HEK293 (cell line): ENCODE results near the gene IQGAP3.

Experiments
- CTCF ChIA-PET: fragments of 350-600 bp; formaldehyde crosslinking; extraction: SDS; loops from one replicate; lab custom pipeline; 2021; ENCODE audit warnings: antibody characterized with exemption; lab: Yijun Ruan, JAX
- POLR2A ChIA-PET: fragments of 300-600 bp; formaldehyde crosslinking; extraction: SDS; loops from one replicate; lab custom pipeline; 2020; ENCODE audit warnings: antibody characterized with exemption, inconsistent platforms; lab: Yijun Ruan, JAX
- H3K27ac ChIP-seq: fragments of 200-500 bp; sonication (Bioruptor generic); 2 replicates; pipeline ENCODE4 v1.5.1; 2014; ENCODE audit warnings: low read depth, low read length, control low read depth, inconsistent platforms; ENCODE audit errors: extremely low read depth
- H3K36me3 ChIP-seq, 2 experiments: fragments of 200-500 bp in 1 of 2; sonication (Bioruptor generic) in 1 of 2; 1 replicate in 1 of 2; 2 replicates in 1 of 2; pipeline ENCODE4 v1.5.1; 2014 to 2017; ENCODE audit warnings: inconsistent platforms in 2 of 2, low read length in 2 of 2; ENCODE audit not compliant: control insufficient read depth in 2 of 2, insufficient read depth in 1 of 2
- H3K4me1 ChIP-seq: fragments of 200-500 bp; sonication (Bioruptor generic); 2 replicates; pipeline ENCODE4 v1.5.1; 2014; ENCODE audit warnings: mild to moderate bottlenecking, low read length, inconsistent platforms; ENCODE audit not compliant: control insufficient read depth, insufficient read depth
- H3K4me3 ChIP-seq: 2 replicates; pipeline ENCODE4 v1.5.1; 2011; ENCODE audit warnings: low read depth, mild to moderate bottlenecking, control low read depth, low read length, moderate library complexity
- H3K9me3 ChIP-seq: fragments of 200-500 bp; sonication (Bioruptor generic); 2 replicates; pipeline ENCODE4 v1.5.1; 2014; ENCODE audit warnings: low read depth, low read length, inconsistent platforms; ENCODE audit not compliant: control insufficient read depth, insufficient read depth
- GLIS2 ChIP-seq: fragments of 450-650 bp; formaldehyde crosslinking; IDR thresholded peaks from 2 replicates; pipeline ENCODE4 v1.5.1; 2016; ENCODE audit warnings: missing biosample characterization, missing genetic modification characterization
- HOXD13 ChIP-seq: sonication (generic); formaldehyde crosslinking; IDR thresholded peaks from 2 replicates; pipeline ENCODE4 v1.8.0; 2022; ENCODE audit warnings: missing genetic modification reagents, borderline replicate concordance
- IKZF3 ChIP-seq: fragments of 450-650 bp; IDR thresholded peaks from 2 replicates; pipeline ENCODE4 v1.5.0; 2018; ENCODE audit warnings: missing biosample characterization, mild to moderate bottlenecking, missing genetic modification characterization, moderate library complexity
- SCRT2 ChIP-seq: fragments of 450-650 bp; formaldehyde crosslinking; IDR thresholded peaks from 2 replicates; pipeline ENCODE4 v1.5.1; 2016; ENCODE audit warnings: missing biosample characterization, missing genetic modification characterization
- SETDB1 ChIP-seq: IDR thresholded peaks from one replicate; pipeline ENCODE4 v1.6.1; 2017; ENCODE audit warnings: mild to moderate bottlenecking, low read length, moderate library complexity, mixed read lengths; ENCODE audit not compliant: insufficient read length
- SP2 ChIP-seq: fragments of 450-650 bp; formaldehyde crosslinking; IDR thresholded peaks from 2 replicates; pipeline ENCODE4 v1.5.1; 2016; ENCODE audit warnings: missing biosample characterization, missing genetic modification characterization
- ZBTB21 ChIP-seq: fragments of 450-650 bp; formaldehyde crosslinking; IDR thresholded peaks from 2 replicates; pipeline ENCODE4 v1.5.1; 2017; ENCODE audit warnings: missing biosample characterization, missing genetic modification characterization
- ZBTB6 ChIP-seq: fragments of 450-650 bp; formaldehyde crosslinking; IDR thresholded peaks from 2 replicates; pipeline ENCODE4 v1.5.1; 2017; ENCODE audit warnings: missing biosample characterization, missing genetic modification characterization
- ZNF112 ChIP-seq: fragments of 450-650 bp; formaldehyde crosslinking; IDR thresholded peaks from 2 replicates; pipeline ENCODE4 v1.5.0; 2017; ENCODE audit warnings: missing biosample characterization, missing genetic modification characterization
- ZNF174 ChIP-seq: fragments of 450-650 bp; formaldehyde crosslinking; IDR thresholded peaks from 2 replicates; pipeline ENCODE4 v1.5.0; 2017; ENCODE audit warnings: missing biosample characterization, mild to moderate bottlenecking, missing genetic modification characterization
- ZNF175 ChIP-seq: fragments of 450-650 bp; formaldehyde crosslinking; IDR thresholded peaks from 2 replicates; pipeline ENCODE4 v1.5.1; 2016; ENCODE audit warnings: missing biosample characterization, missing genetic modification characterization
- ZNF211 ChIP-seq: fragments of 450-650 bp; formaldehyde crosslinking; IDR thresholded peaks from 2 replicates; pipeline ENCODE4 v1.5.1; 2016; ENCODE audit warnings: low read depth, missing biosample characterization, missing genetic modification characterization
- ZNF311 ChIP-seq: fragments of 450-650 bp; formaldehyde crosslinking; IDR thresholded peaks from 2 replicates; pipeline ENCODE4 v1.5.1; 2017; ENCODE audit warnings: missing biosample characterization, missing genetic modification characterization, borderline replicate concordance
- ZNF48 ChIP-seq: fragments of 450-650 bp; formaldehyde crosslinking; IDR thresholded peaks from 2 replicates; pipeline ENCODE4 v1.5.1; 2016; ENCODE audit warnings: missing biosample characterization, missing genetic modification characterization
- ZNF548 ChIP-seq: fragments of 450-650 bp; formaldehyde crosslinking; IDR thresholded peaks from 2 replicates; pipeline ENCODE4 v1.5.1; 2016; ENCODE audit warnings: missing biosample characterization, missing genetic modification characterization
- ZNF600 ChIP-seq: fragments of 450-650 bp; formaldehyde crosslinking; IDR thresholded peaks from 2 replicates; pipeline ENCODE4 v1.5.1; 2016; ENCODE audit warnings: missing biosample characterization, missing genetic modification characterization
- ZNF623 ChIP-seq: fragments of 450-650 bp; formaldehyde crosslinking; IDR thresholded peaks from 2 replicates; pipeline ENCODE4 v1.5.1; 2016; ENCODE audit warnings: missing biosample characterization, missing genetic modification characterization
- ZNF654 ChIP-seq: fragments of 450-650 bp; formaldehyde crosslinking; IDR thresholded peaks from 2 replicates; pipeline ENCODE4 v1.5.1; 2016; ENCODE audit warnings: low read depth, missing biosample characterization, missing genetic modification characterization
- ZNF837 ChIP-seq: fragments of 450-650 bp; formaldehyde crosslinking; IDR thresholded peaks from 2 replicates; pipeline ENCODE4 v1.5.1; 2016; ENCODE audit warnings: missing biosample characterization, missing genetic modification characterization
- TF ChIP-seq, protein P1 (sequence below): fragments of 450-650 bp; formaldehyde crosslinking; IDR thresholded peaks from 2 replicates; pipeline ENCODE4 v1.5.1; 2016; ENCODE audit warnings: missing biosample characterization, missing genetic modification characterization
- TF ChIP-seq, protein P2 (sequence below): fragments of 450-650 bp; formaldehyde crosslinking; IDR thresholded peaks from 2 replicates; pipeline ENCODE4 v1.5.1; 2017; ENCODE audit warnings: missing biosample characterization, missing genetic modification characterization
- TF ChIP-seq, protein P3 (sequence below): fragments of 450-650 bp; formaldehyde crosslinking; IDR thresholded peaks from 2 replicates; pipeline ENCODE4 v1.5.1; 2016; ENCODE audit warnings: missing biosample characterization, missing genetic modification characterization

The IQGAP3 gene

GRCh38 chr1:156489166-156489934 lies 83.0 kb downstream of the IQGAP3 start (continued):
- 0 out of 2 replicates have a peak, but pooled peaks have one; percentile 24 for TF ChIP-seq ZBTB6 (tag by site-specific recombination)
- TF ChIP-seq, protein P1, sequence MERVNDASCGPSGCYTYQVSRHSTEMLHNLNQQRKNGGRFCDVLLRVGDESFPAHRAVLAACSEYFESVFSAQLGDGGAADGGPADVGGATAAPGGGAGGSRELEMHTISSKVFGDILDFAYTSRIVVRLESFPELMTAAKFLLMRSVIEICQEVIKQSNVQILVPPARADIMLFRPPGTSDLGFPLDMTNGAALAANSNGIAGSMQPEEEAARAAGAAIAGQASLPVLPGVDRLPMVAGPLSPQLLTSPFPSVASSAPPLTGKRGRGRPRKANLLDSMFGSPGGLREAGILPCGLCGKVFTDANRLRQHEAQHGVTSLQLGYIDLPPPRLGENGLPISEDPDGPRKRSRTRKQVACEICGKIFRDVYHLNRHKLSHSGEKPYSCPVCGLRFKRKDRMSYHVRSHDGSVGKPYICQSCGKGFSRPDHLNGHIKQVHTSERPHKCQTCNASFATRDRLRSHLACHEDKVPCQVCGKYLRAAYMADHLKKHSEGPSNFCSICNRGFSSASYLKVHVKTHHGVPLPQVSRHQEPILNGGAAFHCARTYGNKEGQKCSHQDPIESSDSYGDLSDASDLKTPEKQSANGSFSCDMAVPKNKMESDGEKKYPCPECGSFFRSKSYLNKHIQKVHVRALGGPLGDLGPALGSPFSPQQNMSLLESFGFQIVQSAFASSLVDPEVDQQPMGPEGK (tag by site-specific recombination) = peak; percentile 12; the same call in 1 of the 2 replicates
- no peak for TF ChIP-seq ZNF623 (tag by site-specific recombination)
- TF ChIP-seq SCRT2 (tag by site-specific recombination) = peak; percentile 27; the same call in 1 of the 2 replicates
- no peak for TF ChIP-seq ZNF48 (tag by site-specific recombination)
- peak; percentile 41; the same call in 1 of the 2 replicates for TF ChIP-seq IKZF3 (tag by site-specific recombination)
- TF ChIP-seq GLIS2 (tag by site-specific recombination) = no peak
- TF ChIP-seq SETDB1 = no peak
- TF ChIP-seq ZNF311 = no peak
- TF ChIP-seq, all 188 proteins: peak for 11

DNA sequence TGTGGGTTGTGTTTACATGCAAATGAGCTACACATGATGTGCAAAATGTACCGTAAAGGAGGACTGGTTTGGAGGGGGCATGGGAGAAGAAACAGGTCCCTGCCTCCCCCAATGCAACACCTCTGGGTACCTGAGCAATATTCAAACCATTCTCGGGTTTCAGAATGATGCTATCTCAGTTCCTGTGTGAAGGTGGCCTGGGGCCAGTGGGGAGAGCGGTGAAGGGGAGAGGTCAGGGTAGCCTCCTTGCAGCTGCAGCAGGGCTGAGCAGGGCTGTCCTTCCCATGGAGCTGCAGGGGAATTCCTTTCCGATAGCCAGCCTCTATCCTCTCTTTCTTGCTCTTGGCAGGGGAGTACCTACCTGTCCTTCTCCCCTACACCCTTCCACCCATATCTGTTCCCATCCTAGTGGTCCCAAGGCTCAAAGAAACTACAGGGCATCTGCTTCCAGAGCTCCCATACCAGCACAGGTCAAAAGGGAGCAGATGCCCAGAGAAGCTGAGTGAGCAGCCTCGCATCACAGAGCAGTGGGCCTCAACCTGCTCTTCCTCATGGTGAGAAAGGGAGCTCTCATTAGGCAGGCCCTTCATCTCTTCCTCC lies 83.7 kb downstream of the IQGAP3 start:
- ChIA-PET POLR2A (interaction anchor here (1.6 to 1.7 kb wide), 2 partner anchors 10 to 13 kb away, joined by 5 to 6 read pairs; no protein-coding TSS in a partner anchor), CTCF (interaction anchor here (0.6 to 1.1 kb wide), 5 partner anchors 23 to 276 kb away, joined by 3 read pairs; no protein-coding TSS in a partner anchor)
- TF ChIP-seq ZNF837 = no peak
- TF ChIP-seq, protein P2, sequence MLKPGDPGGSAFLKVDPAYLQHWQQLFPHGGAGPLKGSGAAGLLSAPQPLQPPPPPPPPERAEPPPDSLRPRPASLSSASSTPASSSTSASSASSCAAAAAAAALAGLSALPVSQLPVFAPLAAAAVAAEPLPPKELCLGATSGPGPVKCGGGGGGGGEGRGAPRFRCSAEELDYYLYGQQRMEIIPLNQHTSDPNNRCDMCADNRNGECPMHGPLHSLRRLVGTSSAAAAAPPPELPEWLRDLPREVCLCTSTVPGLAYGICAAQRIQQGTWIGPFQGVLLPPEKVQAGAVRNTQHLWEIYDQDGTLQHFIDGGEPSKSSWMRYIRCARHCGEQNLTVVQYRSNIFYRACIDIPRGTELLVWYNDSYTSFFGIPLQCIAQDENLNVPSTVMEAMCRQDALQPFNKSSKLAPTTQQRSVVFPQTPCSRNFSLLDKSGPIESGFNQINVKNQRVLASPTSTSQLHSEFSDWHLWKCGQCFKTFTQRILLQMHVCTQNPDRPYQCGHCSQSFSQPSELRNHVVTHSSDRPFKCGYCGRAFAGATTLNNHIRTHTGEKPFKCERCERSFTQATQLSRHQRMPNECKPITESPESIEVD = no peak
- TF ChIP-seq ZNF548 (tag by site-specific recombination) = no peak
- TF ChIP-seq ZNF175 (tag by site-specific recombination) = no peak
- TF ChIP-seq SP2 (tag by site-specific recombination) = no peak
- TF ChIP-seq ZNF600 (tag by site-specific recombination) = no peak
- TF ChIP-seq, protein P3, sequence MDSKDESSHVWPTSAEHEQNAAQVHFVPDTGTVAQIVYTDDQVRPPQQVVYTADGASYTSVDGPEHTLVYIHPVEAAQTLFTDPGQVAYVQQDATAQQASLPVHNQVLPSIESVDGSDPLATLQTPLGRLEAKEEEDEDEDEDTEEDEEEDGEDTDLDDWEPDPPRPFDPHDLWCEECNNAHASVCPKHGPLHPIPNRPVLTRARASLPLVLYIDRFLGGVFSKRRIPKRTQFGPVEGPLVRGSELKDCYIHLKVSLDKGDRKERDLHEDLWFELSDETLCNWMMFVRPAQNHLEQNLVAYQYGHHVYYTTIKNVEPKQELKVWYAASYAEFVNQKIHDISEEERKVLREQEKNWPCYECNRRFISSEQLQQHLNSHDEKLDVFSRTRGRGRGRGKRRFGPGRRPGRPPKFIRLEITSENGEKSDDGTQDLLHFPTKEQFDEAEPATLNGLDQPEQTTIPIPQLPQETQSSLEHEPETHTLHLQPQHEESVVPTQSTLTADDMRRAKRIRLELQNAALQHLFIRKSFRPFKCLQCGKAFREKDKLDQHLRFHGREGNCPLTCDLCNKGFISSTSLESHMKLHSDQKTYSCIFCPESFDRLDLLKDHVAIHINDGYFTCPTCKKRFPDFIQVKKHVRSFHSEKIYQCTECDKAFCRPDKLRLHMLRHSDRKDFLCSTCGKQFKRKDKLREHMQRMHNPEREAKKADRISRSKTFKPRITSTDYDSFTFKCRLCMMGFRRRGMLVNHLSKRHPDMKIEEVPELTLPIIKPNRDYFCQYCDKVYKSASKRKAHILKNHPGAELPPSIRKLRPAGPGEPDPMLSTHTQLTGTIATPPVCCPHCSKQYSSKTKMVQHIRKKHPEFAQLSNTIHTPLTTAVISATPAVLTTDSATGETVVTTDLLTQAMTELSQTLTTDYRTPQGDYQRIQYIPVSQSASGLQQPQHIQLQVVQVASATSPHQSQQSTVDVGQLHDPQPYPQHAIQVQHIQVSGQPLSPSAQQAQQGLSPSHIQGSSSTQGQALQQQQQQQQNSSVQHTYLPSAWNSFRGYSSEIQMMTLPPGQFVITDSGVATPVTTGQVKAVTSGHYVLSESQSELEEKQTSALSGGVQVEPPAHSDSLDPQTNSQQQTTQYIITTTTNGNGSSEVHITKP (tag by site-specific recombination) = no peak
- TF ChIP-seq ZNF211 (tag by site-specific recombination) = no peak
- TF ChIP-seq HOXD13 (CRISPR knock-in tag) = no peak
- TF ChIP-seq ZNF654 (tag by site-specific recombination) = no peak
- TF ChIP-seq ZNF174 (tag by site-specific recombination) = no peak
- TF ChIP-seq ZBTB21 = no peak
- TF ChIP-seq ZNF112 = no peak
- H3K9me3 ChIP-seq = no peaks in the 10 kb centered on the region
- peaks cover 16% of the 10 kb centered on the region for H3K4me1 ChIP-seq
- no peak overlapping the region for H3K4me3 ChIP-seq
- no peak overlapping the region for H3K27ac ChIP-seq
- H3K36me3 ChIP-seq = peaks cover 0 to 4% of the 10 kb centered on the region in 2 experiments; a peak in 1 of 3 replicates
